NCI-H2227 (cell line): ENCODE data around the gene FAM3C.
"Not testable (repeated sequence)": the region's sequence is repeated elsewhere in the genome, so short reads cannot be mapped to it uniquely, and the experiment has no call there.

ENCODE experiments used
- DNase-seq: peaks from one replicate; lab custom pipeline; 2025; ENCODE audit not compliant: unreplicated experiment; lab: John Stamatoyannopoulos, UW

The FAM3C gene

GRCh38 chr7:121334875-121335648 is 61.0 kb downstream of the FAM3C start:
- DNase-seq, result no peak

DNA sequence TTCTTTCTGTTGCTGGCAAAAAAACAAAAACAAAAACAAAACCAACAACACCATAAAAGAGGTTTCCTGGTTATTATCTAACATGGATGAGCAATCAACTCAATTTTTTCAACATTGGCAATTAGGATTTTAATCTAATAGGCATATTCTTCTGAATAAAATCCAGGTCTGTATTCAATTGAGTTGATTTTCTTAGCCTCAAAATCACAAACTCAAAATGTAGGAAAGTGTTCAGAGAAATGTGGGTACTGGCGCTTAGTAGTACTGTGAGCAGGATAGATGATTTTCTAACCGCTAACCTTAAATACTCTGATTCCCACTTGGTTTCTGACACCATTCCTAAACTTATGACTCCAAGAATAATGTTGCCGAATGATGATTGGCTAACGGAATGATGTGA is 61.7 kb downstream of the FAM3C start:
- no peak for DNase-seq

GRCh38 chr7:121331574-121331973 is 64.5 kb downstream of the FAM3C start:
- no peak for DNase-seq

GRCh38 chr7:121331048-121331447 is 65.1 kb downstream of the FAM3C start:
- no peak for DNase-seq

GRCh38 chr7:121330053-121330833 is 65.9 kb downstream of the FAM3C start:
- DNase-seq, result peak; percentile 22

DNA sequence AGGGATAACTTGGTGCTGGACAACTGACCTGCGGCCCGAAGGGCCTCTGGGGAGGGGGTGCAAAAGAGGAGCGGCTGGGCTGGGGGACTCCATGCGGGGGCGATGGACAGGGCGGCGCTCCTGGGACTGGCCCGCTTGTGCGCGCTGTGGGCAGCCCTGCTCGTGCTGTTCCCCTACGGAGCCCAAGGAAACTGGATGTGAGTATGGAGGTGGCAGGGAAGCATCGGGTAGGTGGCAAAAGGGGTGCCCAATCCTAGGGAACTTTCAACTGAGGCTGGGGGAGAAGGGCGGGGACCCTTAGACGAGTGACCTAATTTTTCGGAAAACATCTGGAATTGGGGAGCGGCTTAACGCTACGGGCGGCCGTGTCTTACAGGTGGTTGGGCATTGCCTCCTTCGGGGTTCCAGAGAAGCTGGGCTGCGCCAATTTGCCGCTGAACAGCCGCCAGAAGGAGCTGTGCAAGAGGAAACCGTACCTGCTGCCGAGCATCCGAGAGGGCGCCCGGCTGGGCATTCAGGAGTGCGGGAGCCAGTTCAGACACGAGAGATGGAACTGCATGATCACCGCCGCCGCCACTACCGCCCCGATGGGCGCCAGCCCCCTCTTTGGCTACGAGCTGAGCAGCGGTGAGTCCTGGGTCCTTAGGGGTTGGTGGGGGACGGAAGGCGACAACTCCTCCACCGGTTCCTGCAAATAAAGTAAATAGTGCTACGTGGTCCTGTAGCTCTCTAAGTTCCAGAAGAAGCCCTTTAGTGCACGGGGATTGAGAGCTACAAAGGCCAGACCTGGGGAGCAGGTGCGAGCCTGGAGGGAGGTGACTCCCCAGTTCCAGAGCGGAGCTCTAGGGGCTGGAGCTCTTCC is 66.7 kb downstream of the FAM3C start:
- peak; percentile 48 for DNase-seq

DNA sequence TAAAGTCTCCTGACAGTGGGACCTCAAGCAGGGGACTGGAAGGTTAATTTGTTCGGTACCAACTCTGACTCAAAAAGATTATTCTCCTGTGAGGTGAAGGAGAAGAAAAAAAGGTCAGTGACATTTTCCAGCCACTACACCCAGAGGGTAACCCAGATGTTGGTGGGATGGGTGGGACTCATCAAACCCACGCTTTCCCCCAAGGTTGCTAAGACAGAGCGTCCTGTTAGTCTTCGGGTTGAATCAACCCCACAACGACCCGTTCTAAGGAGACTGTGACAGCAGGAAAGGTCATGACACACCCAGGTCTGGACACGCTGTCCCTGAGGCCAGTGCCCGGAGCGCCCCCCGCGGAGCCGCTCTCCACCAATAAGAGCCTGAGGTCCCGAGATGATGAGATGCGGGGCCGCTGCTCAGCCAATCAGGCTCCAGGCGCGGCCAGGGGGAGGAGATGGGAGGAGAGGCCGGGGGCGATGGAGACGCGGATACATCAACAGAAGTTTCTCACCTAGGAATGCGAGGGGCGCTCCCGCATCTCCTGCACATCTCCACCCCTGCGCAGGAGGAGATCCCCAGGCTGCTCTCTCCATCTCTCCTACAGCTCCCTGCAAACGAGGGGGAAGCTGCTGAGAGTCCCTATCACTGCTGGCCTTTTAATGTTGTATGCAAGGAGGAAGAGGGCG is 67.5 kb downstream of the FAM3C start, which contains the start of gene WNT16:
TSS of gene WNT16 (plus strand) at position 493 of the 683 bp plus-strand sequence. CDS start 293 bp downstream, outside the sequence.
- DNase-seq, result peak; percentile 66

GRCh38 chr7:121327671-121328070 is 68.4 kb downstream of the FAM3C start:
- DNase-seq, result no peak

- DNase-seq, result no peak
These were observed 72.4 kb downstream of the FAM3C start for GRCh38 chr7:121323515-121324302.

- DNase-seq, result peak; percentile 47
These were observed 73.6 kb downstream of the FAM3C start for GRCh38 chr7:121322460-121322859.

- DNase-seq, result not testable (repeated sequence)
These were observed 80.9 kb downstream of the FAM3C start for GRCh38 chr7:121315170-121315569.

DNA sequence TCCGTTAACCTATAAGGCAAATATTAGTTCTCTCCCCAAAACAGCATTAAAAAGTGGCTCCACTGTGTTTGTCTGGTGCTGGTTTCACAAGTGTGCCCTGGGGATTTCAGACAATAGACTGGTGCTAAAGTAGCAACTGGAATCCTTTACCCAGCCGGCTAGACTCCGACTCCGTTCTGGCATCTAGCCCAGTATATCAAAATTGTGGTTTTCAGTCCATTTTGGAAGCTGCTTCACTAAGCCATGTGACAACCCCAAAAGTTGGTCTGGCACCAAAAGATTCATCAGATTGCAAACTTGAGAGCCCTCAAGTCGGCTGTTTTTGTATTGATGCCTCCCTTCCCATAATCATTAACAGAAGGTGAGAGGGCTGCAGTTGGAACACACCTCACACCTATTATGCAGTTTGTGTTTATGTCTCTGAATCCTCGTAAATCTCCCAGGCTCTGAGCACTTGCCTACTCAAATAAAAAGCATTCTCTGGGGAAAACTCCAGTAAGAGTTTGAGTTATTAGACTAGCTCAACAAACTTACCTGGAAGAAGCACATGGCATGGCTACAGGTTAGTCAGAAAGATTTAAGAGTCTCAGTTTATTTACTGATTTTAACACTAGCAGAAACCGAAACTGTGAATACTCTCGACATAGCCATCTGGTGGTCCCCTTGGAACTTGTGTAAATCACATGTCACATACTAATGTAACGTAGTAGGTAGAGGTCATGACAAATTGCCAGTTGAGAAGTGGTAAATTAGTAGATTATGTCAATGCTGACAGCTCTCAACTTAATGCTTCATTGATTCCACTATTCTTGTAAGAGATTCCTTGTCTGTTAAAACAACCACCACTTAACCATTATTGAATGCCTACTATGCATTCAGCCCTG is 82.1 kb downstream of the FAM3C start:
- peak; percentile 77 for DNase-seq

GRCh38 chr7:121313220-121313792 is 82.8 kb downstream of the FAM3C start:
- DNase-seq, result no peak

DNA sequence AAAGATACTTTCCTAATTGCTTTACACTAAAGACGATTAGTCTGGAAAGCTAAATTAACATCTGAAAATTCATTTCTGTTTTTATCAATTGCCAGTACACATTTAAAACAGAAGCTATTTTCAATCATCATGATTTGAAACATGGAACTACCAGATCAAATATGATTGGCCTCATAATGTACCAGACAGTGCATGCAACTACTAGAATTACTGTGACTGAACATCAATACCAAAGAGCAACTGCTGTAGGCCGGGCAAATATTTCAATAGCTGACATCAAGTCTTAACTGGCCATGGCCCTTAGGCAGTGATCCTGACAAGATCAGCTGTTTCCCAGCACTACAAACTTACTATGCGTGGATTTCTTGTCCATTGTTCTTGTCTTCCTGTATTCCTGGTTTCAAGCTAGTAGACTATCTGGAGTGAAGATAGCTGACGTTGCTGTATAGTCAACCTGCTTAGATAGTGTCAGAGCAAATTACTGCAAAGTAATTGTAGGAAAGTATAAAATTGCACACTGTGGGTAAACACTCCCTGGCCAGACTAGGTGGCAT is 89.0 kb downstream of the FAM3C start:
- DNase-seq, result no peak

GRCh38 chr7:121306565-121306964 is 89.5 kb downstream of the FAM3C start:
- no peak for DNase-seq

DNA sequence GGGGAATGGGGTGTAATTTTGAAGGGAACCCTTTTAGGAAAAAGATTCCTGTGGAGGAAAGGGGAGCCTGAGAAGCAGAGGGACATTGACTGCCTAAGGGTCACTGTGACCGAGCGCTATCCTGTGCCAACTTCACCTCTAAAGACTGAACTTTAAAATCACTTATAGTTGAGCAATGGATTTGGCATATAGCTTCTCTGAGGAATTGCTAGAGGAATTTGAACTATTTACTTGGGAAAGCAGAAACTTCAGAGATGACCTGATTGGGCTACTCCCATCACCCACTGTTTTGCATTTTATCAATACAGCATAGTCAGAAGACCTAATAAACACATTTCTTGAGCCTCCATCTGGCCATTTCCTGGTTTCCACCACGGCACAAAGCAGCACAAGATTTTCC is 91.0 kb downstream of the FAM3C start:
- no peak for DNase-seq

- DNase-seq, result no peak
These were observed 91.9 kb downstream of the FAM3C start for GRCh38 chr7:121304102-121304658.
